IPS-NIHi11 (cell line): ENCODE results near the gene AWAT2.

Source experiments
- DNase-seq: peaks from one replicate; pipeline ENCODE4 v3.0.0; 2012; ENCODE audit warnings: mixed read lengths, low spot score

The AWAT2 gene, protein sequence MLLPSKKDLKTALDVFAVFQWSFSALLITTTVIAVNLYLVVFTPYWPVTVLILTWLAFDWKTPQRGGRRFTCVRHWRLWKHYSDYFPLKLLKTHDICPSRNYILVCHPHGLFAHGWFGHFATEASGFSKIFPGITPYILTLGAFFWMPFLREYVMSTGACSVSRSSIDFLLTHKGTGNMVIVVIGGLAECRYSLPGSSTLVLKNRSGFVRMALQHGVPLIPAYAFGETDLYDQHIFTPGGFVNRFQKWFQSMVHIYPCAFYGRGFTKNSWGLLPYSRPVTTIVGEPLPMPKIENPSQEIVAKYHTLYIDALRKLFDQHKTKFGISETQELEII

DNA sequence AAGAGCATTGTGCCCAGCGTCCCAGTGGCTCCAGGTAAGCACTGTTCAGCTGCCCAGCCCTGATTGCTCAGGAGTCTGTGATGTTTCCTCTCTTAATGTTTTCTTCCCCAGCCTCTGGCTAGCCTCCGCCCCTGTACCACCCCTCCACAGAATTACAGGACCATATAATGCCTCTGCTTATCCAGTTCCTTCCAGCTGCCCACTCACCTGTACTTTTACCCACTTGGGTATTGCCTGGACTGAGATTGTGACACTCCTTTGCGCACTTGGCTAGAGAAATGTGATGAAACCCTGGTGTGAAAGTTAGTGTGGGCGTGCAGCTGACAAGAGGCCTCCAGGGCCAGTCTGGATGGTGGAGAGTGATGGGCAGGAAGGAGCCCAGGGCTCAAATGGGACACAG is at the start of gene AWAT2:
TSS of gene AWAT2 (minus strand) at position 14 of the 400 bp plus-strand sequence. CDS start at position 8, 6 bp downstream.
- no peak for DNase-seq

DNA sequence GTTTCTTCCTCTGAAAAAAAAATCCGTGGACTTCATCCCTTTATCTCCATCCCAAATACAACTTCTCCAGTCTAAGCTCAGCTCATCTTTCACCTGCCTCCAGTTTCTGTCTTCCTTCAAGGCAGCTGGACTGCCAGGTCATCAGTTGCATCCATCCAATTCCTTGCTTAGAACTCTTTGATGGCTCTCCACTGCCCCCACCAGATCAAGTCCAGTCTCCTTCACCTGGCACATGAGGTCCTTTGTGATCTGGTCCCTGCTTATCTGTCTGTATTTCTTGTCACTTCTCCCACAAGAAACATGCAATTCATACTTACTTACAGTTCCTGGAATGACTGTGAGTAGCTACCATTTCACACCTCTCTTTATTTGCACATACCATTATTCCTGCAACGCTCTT is 46.3 kb upstream of the AWAT2 start:
- DNase-seq, result peak; percentile 21

DNA sequence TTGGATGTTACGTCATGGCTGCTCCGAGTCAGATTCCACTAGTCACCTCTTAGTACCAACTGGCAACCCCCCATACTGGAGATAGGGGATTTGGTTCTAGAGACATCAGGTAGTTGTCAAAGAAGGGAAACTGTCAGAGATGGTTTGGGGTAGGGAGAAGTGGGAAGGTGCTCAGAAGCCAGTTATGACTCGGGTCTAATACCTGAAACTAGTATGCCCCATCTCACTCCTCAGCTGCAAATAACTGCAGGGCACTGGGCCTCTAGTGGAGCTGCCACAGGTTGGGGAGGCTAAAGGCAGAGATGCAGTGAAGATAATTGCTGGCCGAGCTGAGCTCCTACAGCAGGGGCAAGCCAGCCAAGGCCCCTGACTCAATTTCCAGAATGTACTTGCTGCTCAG is 42.5 kb upstream of the AWAT2 start:
- no peak for DNase-seq

DNA sequence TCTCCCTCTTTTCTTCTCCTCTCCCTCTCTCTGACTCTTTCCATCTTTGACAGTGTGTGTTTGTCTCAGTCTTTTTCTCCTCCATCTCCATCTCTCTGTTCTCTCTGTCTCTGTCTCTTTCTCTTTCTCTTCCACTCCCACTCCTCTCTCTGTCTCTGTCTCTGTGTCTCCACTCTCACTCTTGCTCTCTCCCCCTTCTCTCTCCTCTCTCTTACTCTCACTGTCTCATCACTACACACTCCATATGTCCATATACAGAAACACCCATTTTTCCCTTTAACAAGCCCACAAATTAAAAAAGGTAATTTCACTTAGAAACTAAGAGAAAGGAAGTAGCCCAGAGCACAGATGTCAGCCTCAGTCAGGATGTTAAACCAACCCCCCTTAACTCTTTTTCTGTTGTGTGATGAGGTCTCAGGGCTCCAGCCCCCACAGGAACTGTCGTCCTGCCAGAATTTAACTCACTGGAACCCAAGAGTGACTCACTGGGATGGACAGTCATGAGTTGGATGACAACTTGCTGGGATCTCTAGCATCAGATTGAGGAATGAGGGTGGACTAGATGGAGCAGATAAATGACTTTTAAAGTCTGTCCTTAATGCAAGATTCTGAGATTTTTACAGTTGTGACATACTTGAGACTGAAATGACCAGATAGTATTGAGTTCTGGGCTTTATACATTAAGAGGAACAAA is 40.0 kb upstream of the AWAT2 start:
- no peak for DNase-seq

DNA sequence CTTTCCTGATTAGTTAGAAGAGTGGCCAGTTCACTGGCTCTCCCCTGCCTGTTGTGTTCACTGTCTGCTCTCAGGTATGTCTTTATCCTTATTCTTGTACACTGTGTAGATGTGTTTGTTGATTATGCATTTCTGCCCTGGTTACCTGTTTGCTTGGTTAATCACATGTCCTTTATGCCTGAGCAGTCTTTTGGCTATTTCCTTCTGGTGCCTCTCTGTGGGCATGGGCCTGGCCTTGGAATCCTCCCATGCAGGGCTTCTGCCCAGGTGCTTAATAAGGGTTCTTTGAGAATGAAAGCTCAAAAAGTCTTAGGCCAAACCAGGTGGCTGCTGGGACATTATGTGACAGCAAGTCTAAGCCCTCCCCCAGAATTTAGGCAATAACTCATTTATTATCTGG is 39.0 kb upstream of the AWAT2 start:
- no peak for DNase-seq

DNA sequence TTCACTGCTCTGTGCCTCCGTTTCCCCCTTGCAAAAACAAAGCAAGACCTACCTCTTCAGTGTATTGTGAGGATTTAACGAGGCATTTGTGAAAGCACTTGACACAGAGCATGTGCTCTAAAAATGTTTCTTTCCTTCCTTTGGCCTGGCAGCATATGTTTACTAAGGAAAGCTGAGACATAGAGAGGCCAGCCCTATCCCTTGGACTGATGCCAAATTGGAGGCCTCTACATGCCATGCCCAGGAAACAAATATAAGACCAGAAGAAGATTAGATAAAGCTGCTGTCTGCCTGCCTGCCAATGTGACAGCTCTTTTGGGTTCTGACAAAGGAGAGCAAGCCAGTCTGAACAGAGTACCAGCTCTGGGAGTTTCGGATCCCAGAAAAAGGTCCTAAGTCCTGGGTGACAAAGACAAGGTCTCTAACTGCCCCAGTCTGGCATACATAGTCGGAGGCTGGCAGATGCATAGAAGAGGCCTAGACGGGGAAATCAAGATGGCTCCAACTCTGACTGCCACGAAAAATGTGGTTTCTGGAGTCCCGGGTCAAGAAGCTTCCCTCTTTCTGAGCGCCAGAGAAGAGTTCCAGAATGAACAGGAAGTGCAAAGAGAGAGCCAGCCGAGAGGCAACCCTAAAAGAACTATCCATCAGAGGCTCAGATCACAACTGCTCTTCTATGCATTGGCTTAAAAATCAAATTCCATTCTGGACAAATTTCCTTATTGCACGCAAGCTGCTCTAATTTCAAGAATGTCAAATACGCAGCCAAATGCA is 38.3 kb upstream of the AWAT2 start:
- DNase-seq, result no peak

DNA sequence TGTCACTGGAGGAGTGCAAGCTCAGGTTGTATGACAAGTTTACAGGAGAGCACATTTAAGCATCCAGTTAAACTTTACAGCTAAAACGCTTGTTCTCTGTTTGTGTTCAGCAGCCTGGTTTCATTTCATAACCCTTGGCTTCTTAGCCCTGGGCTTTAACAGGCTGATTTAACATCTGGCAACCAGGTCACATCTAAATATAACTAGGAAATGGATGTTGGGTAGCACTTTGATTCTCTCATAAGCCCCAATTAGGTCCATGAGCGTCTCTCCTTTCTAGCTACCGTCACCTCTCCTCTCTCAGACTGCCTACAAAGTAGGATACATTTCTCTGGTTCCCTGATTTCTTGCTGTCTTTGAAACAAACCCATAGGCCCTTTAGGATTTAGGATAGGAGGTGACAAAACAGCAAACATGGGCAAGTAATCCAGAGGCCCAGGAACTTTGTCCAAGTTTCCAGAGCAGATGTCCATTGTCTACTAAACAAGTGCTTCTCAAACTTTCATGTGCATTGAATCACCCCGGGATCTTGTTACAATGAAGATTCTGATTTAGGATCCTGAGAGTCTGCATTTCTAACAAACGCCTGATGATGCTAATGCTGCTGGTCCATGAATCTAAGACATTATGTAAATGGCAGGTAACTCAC is 35.0 kb upstream of the AWAT2 start:
- DNase-seq, result no peak

DNA sequence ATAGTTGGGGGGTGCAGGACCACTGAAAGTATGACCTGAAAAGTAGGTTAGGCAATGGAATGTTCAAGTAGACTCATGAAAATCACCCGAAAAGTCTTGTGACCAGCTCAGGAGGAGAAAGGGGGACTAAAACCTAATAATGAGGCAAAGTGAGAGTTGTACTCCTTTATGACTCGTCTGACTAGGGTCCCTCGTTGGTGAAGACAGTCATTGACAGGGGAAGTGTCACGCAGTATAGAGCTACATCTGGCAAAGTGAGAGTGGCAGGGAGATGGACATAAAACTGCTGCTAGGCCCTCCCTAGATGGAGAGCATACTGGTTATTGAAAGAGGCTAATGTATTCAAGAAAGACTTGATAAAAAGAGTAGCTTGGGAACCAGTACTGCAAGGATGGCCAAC is 33.0 kb upstream of the AWAT2 start:
- DNase-seq, result no peak

DNA sequence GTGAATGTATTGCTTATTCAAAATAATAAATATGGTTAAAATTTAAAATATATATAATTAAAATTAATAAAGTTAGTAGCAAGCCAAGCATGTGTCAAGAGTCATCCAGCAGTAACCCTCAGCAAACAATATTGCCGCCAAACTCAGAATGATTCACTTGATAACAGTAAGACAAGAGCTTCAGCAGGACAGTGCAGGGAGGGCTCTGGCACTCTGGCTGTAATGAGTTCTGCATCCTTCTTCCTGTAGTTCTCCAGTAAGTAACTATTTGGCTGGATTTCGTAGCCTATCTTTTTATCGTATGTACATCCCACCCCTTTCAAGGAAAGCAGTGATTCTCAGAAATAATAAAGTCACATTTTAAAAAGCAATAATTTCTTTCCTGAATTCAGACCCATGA is 30.1 kb upstream of the AWAT2 start:
- no peak for DNase-seq

DNA sequence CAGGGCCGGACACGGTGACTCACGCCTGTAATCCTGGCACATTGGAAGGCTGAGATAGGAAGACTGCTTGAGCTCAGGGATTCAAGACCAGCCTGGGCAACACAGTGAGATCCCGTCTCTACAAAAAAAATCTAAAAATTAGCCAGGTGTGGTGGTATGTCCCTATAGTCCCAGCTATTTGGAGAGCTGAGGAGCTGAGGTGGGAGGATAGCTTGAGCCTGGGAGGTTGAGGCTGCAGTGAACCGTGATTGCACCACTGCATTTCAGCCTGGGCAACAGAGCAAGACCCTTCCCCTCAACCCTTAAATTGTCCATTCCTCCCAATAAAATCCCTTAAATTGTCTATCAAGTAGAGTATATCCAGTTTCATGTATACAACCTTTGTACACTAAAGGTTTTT is 29.6 kb upstream of the AWAT2 start:
- no peak for DNase-seq

DNA sequence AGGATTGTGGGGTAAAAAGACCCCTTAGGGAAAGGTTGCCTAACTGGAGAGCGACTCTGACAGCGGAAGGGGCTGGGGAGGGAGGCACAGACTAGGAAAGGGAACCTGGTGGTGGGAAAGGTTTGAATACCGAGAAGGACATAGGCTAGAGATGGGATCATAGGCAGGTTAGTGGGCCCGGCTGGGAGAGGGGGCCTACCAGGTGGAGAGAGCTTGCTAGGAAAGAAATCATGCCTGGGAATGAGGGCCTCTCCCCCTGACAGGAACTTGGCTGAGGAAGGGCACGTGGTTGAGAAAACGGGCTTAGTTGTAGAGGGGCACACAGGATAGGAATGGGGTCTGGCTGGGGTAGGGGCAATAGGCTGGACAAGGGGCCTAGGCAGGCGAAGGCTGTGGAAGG is 16.9 kb upstream of the AWAT2 start:
- no peak for DNase-seq

DNA sequence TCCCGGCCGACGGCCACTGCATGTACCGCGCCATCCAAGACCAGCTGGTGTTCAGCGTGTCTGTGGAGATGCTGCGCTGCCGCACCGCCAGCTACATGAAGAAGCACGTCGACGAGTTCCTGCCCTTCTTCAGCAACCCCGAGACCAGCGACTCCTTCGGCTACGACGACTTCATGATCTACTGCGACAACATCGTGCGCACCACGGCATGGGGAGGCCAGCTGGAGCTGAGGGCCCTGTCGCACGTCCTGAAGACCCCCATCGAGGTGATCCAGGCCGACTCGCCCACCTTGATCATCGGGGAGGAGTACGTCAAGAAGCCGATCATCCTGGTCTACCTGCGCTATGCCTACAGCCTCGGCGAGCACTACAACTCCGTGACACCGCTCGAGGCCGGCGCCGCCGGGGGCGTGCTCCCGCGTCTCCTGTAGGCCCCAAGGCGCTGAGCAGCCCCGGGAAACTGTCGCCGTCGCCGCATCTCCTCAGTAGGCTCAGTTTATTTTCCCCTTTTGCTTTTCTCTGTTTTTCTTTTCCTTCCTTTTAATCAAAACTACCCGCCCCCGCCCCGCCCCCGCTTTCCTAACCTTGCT is 13.3 kb upstream of the AWAT2 start:
- DNase-seq, result no peak

DNA sequence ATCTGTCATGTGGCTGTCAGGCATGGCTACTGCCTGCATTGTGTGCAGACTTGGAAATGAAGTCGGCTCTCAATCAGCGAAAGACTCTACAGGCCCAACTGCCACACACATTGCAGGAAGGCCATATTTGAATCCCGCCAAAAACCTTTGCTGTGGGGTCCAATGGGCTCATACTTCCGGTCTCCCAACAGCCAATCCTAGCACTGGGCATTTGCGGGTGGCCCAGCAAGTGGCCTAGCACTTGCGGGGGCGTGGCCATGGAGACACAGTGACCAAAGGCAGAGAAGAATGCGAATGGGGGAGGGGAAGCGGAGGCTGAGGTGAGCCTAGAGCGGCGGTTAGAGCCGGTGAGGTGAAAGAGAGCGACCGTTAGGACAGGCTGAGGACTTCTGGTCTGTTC is 12.3 kb upstream of the AWAT2 start, which contains the start of gene OTUD6A:
TSS of gene OTUD6A (plus strand) at position 382 of the 400 bp plus-strand sequence. CDS start 68 bp downstream, outside the sequence.
- no peak for DNase-seq

DNA sequence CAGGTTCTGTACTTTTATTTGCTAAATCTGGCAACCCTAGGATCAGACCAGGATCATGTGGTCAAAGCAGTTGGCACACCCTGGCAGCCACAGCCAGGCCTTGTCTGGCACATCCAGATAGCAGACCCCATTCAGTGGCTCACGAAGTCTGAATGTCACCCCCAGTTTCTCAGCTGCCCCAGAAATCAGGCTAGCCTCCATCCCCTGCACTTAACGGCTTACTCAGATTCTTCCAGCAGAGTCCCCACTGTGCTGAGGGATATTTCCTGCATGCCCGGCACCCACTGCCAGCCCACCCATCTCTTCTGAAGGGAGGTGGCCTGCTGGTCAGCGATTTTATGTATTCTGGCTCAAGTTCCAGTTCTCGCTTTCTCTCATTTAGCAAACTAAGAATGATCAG is 4.7 kb upstream of the AWAT2 start:
- DNase-seq, result no peak

DNA sequence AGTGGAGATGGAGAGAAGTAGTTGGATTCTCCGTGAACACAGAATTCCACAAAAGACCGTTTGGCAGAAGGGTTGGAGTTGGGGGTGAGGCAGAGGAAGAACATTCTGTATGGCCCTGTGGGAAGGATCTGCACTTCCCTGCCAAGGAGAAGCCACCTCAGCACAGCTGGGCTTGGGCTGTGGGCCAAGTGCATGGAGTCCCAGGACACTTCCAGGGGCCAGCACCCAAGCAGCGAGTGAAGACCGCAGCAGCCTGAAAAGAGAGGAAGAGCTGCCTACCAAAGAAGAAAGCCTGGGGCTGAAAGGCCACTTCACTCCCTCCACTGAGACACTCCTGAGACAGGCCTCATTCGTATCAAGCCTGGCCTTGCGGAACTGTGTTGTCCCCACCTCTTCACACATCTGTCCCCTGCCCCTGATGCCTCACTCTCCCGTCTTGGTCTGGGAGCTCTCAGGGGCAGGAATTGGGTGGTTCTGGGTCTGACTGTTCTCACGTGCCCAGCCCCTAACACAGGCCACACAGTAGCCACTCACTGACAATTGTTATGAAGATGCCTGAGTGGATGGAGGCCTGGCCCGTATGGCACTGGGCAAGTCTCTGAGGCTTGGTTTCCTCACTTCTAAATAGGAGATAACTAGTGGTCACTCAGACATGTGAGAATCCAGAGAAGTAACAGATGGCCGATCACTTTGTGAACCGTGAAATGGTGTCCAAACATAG is 3.3 kb upstream of the AWAT2 start:
- DNase-seq, result no peak

DNA sequence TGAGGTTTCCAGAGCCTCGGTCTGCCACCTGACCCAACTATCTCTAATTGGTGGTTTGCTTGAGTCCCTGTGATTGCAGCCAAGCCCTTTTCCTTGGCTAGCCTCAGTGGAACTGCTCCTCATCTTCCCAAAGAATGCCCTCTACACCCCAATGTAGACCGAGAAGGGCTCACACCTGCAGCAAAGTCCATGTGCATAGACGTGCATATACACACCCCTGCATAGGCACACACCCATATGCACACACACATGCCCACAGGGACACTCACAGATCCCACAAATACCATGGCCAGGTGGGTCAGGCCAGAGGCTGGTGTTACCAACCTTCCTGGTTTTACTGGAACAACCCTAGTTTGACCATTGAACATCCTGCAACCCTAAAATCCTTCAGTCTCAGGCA is 332 bp downstream of the AWAT2 start:
- DNase-seq, result no peak

DNA sequence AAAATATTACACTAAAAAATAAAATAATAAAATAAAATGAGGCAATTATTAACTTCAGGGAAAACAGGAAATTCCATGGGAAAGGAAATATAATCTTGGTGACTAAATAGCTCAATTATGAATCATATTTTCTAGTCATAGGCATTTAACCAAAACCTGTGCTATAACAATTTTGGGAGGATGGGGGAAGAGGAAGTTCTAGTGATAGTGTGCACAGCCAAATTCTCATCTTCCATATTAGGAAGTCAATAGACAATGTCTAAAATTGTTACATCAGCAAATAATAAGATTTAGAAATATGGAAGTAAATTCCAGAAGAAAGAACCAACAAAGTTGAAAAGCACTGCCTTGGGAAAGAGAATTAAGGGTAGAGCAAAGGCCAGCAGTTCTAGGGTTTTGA is 2.8 kb downstream of the AWAT2 start:
- no peak for DNase-seq

DNA sequence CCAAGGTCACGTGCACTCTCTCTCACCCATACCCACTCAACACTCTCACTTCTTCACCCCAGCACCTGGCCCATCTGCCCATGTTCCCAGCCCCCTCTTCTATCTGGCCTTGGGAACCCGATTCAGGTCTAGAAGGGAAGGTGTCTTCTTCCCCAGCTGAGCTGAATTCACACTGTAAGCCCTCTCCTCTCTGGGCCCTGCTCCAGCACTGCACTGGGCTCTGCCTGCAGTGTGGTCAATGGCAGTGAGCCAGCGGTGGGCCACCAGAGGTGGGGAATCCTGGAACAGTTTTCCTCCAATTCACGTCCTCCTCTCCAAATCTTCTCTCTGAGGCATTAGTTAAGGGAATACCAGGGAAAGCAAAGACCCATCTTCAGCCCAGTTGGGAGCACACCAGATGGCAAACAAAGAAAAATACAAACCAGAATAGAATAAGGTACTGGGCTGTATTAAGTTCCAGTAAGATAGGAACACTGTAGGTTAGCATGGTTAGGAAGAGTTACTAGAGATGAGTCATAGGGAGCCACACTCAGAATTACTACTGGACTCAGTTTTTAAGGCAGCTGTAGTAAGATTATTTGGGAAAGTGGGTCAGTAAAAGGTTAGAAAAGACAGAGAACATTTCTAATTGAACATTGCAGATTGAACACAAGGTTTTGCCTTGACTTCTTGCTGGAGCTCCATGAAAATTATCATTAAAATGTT is 5.0 kb downstream of the AWAT2 start:
- DNase-seq, result no peak

DNA sequence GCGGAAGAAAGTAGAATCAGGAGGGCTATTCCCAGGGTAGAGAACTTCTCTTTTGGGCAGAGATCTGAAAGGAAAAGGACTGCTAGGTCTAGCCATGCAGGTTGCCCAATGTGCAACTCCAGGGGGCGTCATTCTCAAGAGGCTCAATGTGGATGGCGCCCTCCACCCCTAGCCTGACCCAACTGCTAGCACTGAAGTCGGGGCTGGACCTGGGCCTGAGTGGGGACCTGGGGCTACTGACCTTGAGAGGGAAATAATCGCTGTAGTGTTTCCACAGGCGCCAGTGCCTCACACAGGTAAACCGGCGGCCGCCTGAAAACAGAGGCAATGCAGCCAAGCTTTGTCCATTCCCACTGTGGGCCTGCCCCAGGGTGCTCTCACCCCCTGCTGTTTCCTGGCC is 6.1 kb downstream of the AWAT2 start:
- DNase-seq, result no peak
